ENCODE measurements around the gene GPC5.

DNA sequence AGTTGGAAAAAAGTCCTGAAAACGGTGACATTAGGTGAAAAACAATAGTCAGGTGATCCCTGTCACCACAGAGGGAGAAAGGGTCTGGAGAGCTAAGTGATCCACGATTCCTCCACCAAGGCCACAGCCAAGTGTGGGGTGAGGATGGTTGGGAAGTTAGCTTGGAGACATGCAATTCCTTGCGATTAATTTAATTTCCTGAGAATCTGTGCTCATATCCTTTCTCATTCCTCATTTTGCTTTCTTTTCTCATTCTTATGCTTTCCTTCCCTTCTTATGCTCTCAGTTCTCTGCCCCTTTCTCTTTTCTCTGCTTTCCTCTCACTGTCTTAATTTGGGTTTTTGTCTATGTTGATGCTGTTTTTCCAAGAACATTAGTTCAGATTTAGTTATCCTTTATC lies 68.8 kb downstream of the GPC5 start:
- TF ChIP-seq, protein P1, sequence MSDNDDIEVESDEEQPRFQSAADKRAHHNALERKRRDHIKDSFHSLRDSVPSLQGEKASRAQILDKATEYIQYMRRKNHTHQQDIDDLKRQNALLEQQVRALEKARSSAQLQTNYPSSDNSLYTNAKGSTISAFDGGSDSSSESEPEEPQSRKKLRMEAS (IDR thresholded peaks at IDR 0.05), result no peak
- TF ChIP-seq, protein P2, sequence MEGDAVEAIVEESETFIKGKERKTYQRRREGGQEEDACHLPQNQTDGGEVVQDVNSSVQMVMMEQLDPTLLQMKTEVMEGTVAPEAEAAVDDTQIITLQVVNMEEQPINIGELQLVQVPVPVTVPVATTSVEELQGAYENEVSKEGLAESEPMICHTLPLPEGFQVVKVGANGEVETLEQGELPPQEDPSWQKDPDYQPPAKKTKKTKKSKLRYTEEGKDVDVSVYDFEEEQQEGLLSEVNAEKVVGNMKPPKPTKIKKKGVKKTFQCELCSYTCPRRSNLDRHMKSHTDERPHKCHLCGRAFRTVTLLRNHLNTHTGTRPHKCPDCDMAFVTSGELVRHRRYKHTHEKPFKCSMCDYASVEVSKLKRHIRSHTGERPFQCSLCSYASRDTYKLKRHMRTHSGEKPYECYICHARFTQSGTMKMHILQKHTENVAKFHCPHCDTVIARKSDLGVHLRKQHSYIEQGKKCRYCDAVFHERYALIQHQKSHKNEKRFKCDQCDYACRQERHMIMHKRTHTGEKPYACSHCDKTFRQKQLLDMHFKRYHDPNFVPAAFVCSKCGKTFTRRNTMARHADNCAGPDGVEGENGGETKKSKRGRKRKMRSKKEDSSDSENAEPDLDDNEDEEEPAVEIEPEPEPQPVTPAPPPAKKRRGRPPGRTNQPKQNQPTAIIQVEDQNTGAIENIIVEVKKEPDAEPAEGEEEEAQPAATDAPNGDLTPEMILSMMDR (IDR thresholded peaks at IDR 0.05; ENCODE audit: control extremely low read depth in 1 of 3, insufficient read depth in 1 of 3, low read depth in 1 of 3, low read length in 3 of 3), result no peak
- no peak for TF ChIP-seq FOSL1 (IDR thresholded peaks at IDR 0.05; ENCODE audit: insufficient read depth, low read depth, low read length)
- TF ChIP-seq EP300 (IDR thresholded peaks at IDR 0.05; ENCODE audit: borderline replicate concordance in 1 of 2, low read depth in 2 of 2, low read length in 2 of 2), result no peak
- TF ChIP-seq EZH2 (IDR thresholded peaks at IDR 0.05; ENCODE audit: low read depth, low read length, severe bottlenecking), result no peak
- TF ChIP-seq POLR2A (IDR thresholded peaks at IDR 0.05; ENCODE audit: control extremely low read depth in 1 of 2, low read depth in 2 of 2, low read length in 2 of 2), result no peak
- TF ChIP-seq RBBP5 (IDR thresholded peaks at IDR 0.05; ENCODE audit: borderline replicate concordance, low read depth, low read length), result no peak
- no peak for TF ChIP-seq SIN3A (conservative IDR thresholded peaks at IDR 0.05 in 1 of 2, IDR thresholded peaks at IDR 0.05 in 1 of 2; ENCODE audit: low read depth in 1 of 2, low read length in 2 of 2)
- no peak for TF ChIP-seq HDAC2 (IDR thresholded peaks at IDR 0.05; ENCODE audit: borderline replicate concordance in 1 of 2, low read depth in 2 of 2, low read length in 2 of 2)

Measured in H1 (cell line).